ENCODE results near the gene DCLK1.

The DCLK1 gene

GRCh38 chr13:35765941-35766340, 365.2 kb downstream of the DCLK1 start:
- TF ChIP-seq SIN3A (IDR thresholded peaks at IDR 0.05; ENCODE audit: borderline replicate concordance, insufficient read depth, low read length) (no peak), POLR2AphosphoS5 (IDR thresholded peaks at IDR 0.05; ENCODE audit: low read depth, low read length) (no peak), TAF1 (IDR thresholded peaks at IDR 0.05; ENCODE audit: borderline replicate concordance, insufficient read depth, low read length) (no peak), REST (IDR thresholded peaks at IDR 0.05; ENCODE audit: insufficient read depth in 1 of 2, low read depth in 2 of 2, low read length in 2 of 2) (no peak)

- no peak for TF ChIP-seq POLR2AphosphoS5 (IDR thresholded peaks at IDR 0.05; ENCODE audit: low read depth, low read length)
- TF ChIP-seq TAF1 (IDR thresholded peaks at IDR 0.05; ENCODE audit: borderline replicate concordance, insufficient read depth, low read length): no peak
- no peak for TF ChIP-seq REST (IDR thresholded peaks at IDR 0.05; ENCODE audit: insufficient read depth in 1 of 2, low read depth in 2 of 2, low read length in 2 of 2)
- no peak for TF ChIP-seq FOXP2 (optimal IDR thresholded peaks at IDR 0.05; ENCODE audit: borderline replicate concordance, extremely low read depth, extremely low read length, insufficient read depth)
These were observed 365.8 kb downstream of the DCLK1 start for GRCh38 chr13:35765366-35765765.

GRCh38 chr13:35764326-35765015, 366.7 kb downstream of the DCLK1 start:
- TF ChIP-seq REST (IDR thresholded peaks at IDR 0.05; ENCODE audit: insufficient read depth in 1 of 2, low read depth in 2 of 2, low read length in 2 of 2) (no peak), TAF1 (IDR thresholded peaks at IDR 0.05; ENCODE audit: borderline replicate concordance, insufficient read depth, low read length) (no peak), SIN3A (IDR thresholded peaks at IDR 0.05; ENCODE audit: borderline replicate concordance, insufficient read depth, low read length) (no peak), POLR2AphosphoS5 (IDR thresholded peaks at IDR 0.05; ENCODE audit: low read depth, low read length) (no peak), FOXP2 (optimal IDR thresholded peaks at IDR 0.05; ENCODE audit: borderline replicate concordance, extremely low read depth, extremely low read length, insufficient read depth) (no peak)

GRCh38 chr13:35763782-35764123, 367.4 kb downstream of the DCLK1 start:
- no peak for TF ChIP-seq POLR2AphosphoS5 (IDR thresholded peaks at IDR 0.05; ENCODE audit: low read depth, low read length)

GRCh38 chr13:35763060-35763781, 368.0 kb downstream of the DCLK1 start:
- TF ChIP-seq FOXP2 (optimal IDR thresholded peaks at IDR 0.05; ENCODE audit: borderline replicate concordance, extremely low read depth, extremely low read length, insufficient read depth) (no peak), POLR2AphosphoS5 (IDR thresholded peaks at IDR 0.05; ENCODE audit: low read depth, low read length) (no peak), REST (IDR thresholded peaks at IDR 0.05; ENCODE audit: insufficient read depth in 1 of 2, low read depth in 2 of 2, low read length in 2 of 2) (no peak), SIN3A (IDR thresholded peaks at IDR 0.05; ENCODE audit: borderline replicate concordance, insufficient read depth, low read length) (no peak), TAF1 (IDR thresholded peaks at IDR 0.05; ENCODE audit: borderline replicate concordance, insufficient read depth, low read length) (no peak)
